Measurements from ENCODE around the gene PRR5L.

Gene PRR5L

DNA sequence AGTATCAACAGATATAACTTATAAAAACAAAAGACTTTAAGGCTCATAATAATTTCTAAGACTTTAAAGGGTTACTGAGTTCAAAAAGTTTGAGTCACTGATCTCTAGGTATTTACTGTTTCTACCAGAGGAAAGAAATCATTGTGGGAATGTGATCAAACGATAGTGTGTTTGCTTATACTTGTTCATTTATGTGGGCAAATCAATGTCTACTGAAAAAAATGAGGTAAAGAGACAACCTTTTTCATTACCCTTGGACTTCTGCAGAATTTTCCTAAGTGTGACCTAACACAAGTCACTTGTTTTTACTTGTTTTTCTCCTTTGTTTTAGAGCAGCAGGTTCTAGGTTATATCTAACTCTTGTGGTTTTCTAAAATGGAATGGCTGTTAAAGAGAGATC is 65.4 kb downstream of the PRR5L start:
- no peak for DNase-seq

DNA sequence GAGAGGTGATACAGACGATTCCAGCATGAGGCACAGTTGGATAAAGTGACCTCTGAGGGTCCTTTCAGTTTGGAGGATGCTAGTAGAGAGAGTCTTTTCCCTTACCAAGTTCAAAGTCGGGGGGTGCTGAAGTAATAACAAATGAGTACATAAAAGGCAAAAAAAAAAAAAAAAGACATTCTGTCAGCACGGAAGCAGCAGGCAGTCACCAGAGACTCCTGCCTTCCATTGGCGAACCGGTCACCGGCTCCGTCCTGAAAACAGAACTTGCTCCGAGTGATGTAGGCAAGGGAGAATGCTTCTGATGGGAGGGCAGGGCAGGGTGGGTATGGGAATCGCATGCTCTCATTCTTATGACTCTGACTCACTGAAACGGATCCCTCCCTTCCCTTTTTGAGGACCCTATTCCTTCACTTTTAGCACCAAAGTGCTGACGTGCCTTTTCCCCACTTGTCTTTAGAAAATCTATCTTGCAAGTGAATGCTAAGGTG is 65.9 kb downstream of the PRR5L start:
- DNase-seq: peak; percentile 36

DNA sequence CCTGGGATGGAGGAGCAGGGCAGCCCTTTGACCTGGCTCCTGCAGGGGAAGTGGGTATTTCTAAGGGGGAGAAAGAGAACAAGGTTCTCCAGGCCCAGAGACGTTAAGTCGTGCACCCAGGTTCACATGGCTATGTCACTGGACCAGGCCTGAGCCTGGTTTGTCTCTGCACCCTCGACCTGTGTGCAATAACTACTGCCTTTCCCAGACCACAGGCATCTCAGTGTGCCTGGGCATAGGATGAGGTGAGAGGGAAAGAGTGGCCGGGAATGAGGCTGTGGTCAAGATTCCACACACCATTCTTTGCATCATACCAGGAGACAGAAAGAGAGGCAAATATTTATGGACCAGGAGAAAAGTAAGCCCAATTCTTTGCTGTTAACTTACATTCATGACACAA is 66.8 kb downstream of the PRR5L start:
- no peak for DNase-seq

GRCh38 chr11:36363361-36364268 is 67.5 kb downstream of the PRR5L start:
- DNase-seq: no peak

DNA sequence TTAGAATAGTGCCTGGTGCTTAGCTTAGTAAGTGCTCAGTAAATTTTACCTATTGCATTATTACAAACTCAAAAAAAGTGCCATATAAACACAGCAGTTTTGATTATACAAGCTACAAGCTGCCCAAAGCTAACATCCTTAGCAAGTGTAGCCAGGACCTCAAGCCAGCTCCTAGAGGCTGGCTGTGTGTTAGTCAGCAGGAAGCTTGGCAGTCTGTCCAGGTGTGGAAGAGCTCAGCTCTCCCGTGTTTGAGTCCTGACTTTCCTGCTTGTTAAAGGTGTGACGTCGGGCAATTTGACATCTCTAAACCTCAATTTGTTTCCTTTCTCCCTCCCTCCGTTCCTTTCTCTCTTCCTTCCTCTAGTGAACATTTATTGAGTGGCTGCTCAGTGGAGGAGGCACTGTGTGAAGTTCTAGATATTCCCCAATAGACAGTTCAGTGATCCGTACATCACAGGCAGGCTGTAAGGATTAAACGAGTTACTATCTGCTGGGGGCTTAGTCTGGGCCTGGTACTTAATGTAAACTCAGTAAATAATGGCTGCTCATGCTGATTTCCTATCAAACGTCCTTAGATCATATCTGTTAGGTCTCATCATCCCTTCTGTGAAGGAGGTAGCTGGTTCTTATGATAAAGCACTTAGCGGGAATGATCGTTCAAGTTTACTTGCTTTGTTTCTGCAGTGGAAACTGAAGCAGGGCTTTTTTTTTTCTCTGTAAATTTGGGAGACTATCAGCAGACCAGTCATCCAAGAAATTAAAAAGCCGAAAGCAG is 68.7 kb downstream of the PRR5L start:
- no peak for DNase-seq

- DNase-seq: no peak
Measured at GRCh38 chr11:36365907-36366306, 69.8 kb downstream of the PRR5L start.

DNA sequence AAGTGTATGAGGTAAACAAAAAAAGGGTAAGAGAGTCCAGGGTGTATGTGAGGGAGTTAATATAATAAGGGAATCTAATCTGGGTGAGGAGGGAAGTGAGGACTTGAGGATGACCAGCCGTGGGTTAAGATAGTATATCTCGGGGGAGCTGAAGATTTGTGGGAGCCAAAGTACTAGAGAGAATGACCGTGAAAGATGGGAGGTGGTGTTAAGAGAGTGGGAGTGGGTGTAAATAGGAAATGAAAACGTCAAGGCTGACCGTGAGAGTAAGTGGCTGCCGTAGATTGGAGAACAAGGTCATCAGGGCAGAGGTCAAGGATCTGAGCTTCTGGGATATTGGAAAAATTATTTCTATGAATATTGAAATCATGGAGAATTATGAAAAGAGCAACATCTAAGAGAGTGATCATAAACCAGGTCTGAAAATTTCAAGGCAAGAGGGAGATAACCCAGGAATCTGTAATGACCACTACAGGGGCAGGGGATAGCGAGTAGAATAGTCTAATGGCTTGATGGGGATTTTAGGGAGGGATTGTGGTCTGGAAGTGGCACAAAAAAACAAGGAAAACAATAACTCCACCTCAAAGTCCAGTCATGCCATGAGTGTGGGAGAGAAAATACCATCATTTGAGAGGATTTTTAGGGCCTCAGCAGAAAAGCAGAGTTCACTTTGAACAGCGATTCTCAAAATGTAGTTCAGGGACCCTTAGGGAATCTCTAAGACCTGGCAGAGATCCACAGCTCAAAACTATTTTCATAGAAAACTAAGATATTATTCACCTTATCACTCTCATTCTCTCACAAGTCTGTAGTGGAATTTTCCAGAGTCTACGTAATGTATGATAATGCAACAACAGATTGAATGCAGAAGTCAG is 72.0 kb downstream of the PRR5L start:
- DNase-seq: no peak

DNA sequence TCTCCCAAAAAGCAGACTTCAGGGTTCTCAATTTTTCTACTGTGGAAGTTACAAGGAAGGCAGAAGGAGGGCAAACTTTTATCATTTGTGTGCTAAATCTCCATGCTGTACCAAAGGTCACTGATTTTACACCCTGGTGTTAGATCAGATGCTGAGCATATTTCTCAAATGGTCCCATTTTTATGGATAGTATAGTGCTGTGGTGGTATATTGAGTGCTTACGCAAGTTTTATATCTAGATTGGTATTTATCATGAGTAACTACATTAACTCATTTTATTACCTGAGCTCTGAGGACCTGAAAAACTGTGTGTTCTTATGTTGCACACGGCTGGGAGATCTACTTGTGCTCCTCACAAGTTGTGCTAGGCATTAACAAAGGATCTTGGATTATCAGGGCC is 75.1 kb downstream of the PRR5L start:
- no peak for DNase-seq

- no peak for DNase-seq
Measured at GRCh38 chr11:36371590-36371989, 75.5 kb downstream of the PRR5L start.

GRCh38 chr11:36372101-36372771 is 76.1 kb downstream of the PRR5L start:
- no peak for DNase-seq

GRCh38 chr11:36373016-36374010 is 77.2 kb downstream of the PRR5L start:
- DNase-seq: no peak

DNA sequence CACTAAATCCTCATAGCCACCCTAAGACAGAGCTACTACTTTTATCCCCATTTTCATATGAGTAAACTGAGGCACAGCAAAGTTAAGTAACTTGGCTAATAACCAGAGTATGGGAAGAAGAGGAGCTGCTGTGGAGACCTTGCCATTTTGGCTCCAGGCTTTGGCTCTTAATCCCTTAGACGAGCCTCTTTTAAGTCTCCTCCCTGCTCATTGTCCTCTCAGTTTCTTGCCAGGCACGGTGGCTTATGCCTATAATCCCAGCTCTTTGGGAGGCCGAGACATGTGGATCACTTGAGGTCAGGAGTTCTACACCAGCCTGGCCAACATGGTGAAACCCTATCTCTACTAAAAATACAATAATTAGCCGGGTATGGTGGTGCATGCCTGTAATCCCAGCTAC is 78.6 kb downstream of the PRR5L start:
- DNase-seq: no peak

DNA sequence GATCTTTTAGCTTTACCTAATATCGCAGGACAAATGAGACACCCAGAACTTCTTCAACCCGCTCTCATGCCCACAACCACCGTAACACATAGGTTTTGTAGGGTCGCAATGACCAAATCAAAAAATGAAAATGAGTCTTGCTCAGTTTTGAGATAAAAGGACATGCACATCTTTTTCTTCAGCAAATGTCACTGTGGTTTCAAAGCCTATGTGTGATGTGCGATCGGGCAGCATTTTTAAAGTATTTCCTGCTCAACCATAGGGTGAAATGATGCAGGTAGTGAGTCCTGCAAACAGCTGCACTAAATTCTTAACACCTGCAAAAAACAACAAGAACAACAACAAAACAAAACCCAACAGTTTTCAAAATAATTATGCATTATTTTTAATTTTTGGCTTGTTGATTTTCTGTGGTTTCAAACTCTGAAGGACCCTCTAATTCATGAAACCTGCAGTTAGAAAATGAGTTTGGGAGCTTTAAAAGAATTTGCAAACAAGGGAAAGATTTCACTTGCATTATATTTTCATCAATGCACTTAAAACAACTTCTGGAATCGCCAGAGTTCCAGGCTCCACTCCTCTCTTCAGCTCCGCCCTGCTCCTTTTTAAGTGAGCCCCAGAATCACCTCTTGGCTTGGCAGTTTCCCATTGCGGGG is 79.4 kb downstream of the PRR5L start:
- no peak for DNase-seq

DNA sequence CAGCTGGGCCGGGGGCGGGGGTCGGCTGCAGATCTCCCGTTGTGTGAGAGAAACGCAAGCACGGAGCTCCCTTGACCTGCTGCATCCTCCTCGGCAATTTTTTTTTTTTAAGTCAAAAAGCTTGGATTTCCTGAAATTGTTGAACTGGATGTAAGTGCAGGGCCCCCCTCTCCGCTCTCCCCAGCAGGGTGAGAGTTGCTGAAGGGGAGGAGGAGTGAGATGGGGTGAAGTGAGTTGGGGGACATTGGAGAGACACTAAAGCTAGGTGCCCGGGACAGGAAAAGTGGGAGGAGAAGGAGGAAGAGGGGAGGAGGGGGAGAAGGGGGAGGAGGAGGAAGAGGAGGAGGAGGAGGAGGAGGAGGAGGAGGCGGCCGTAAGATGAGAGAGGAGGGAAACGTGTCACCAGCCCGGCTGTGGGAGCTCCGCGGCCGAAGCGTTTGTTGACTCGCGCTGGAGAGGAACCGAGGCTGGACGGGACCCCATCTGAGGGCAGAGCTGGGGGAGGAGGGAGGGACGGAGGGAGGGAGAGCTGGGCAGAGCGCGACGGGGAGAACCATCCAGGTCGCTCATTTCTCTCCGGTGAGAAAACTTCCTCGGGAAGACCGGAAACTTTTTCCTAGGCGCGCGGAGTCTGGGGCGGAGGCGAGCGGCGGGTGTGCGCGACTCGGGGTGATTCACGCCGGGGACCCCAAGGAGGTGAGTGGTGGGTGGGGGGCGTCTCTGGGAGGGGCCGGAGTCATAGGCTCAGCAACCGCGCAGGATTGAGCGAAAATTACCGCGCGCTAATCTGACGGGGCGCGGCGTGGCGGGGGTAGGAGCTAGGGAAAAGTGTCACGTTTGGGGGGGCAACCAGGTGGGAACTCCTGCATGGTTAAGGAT is 80.2 kb downstream of the PRR5L start:
- no peak for DNase-seq

- peak; percentile 54 for DNase-seq
Measured at GRCh38 chr11:36376888-36377758, 81.0 kb downstream of the PRR5L start.

DNA sequence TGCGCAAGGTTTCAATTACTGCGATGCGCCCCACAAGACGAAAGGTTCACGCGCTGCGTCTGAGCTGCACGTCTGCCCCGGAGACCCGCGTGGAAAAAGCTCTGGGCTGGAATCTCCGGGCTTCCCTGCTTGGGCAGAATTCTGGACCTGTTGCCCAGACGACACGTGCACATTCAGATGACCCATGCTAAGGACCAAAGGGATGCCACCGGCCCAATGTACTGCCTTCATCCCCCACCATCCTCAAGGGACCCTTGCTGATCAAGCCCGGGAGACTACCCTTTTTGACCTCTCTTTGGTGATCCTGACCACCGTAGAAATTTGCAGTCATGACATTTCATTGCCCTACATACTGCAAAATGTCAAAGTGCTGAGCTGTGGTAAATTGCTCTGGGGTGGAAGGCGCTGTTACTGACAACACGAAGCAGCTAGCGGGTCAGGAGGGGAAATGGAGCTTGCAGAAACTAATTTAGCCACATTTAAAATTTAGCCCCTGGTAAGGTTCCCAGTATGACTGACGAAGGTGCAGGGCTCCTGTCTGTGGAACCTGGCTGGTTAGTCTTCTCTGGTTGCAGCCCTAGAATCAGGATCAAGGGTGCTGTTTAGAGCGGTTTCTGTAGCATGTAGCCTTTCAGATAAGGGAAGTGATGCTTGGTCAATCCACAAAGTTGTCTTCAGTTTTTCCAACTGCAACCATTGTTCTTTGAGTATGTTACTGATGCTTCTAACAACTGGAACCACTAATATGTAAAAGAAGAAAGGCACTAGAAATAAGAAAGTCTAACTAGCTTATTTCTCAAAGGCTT is 81.9 kb downstream of the PRR5L start:
- no peak for DNase-seq

GRCh38 chr11:36379653-36380052 is 83.6 kb downstream of the PRR5L start:
- DNase-seq: no peak
